Activated naive CD8-positive, alpha-beta T cell treated with anti-CD3 and anti-CD28 coated beads, Interleukin-2, amount 10 ng/mL, durations not matched to agents 7 days and 5 days (primary cell): ENCODE results near the gene WWOX. TPM values are rescaled to one million over a fixed set of nuclear protein-coding genes. Genes with fewer than 3 reads are reported as not detected.
A peak's percentile ranks its signal among the peaks of the same experiment; 100 is the strongest.

ENCODE experiments used
- ATAC-seq: fragments of 150-1000 bp; cut with Tn5 transposase; one replicate; pipeline ENCODE4 v1.10.0; 2021; ENCODE audit warnings: low read depth, moderate library complexity
- POLR2A ChIA-PET: fragments of 350-600 bp; sonication (Branson Sonifier 250); formaldehyde crosslinking; loops from one replicate; lab custom pipeline; 2021; ENCODE audit warnings: antibody characterized with exemption; lab: Charles Lee
- DNase-seq: peaks from one replicate; pipeline ENCODE4 v3.0.0; 2021
- H3K27ac Mint-ChIP-seq: one replicate; pipeline ENCODE4 v1.8.0; 2022; ENCODE audit warnings: mild to moderate bottlenecking, mixed read lengths
- H3K27me3 Mint-ChIP-seq: one replicate; pipeline ENCODE4 v1.8.0; 2022; ENCODE audit warnings: mild to moderate bottlenecking, moderate library complexity, mixed read lengths
- H3K36me3 Mint-ChIP-seq: one replicate; pipeline ENCODE4 v1.8.0; 2021; ENCODE audit warnings: mild to moderate bottlenecking, mixed read lengths
- H3K4me1 Mint-ChIP-seq: one replicate; pipeline ENCODE4 v1.8.0; 2021; ENCODE audit warnings: mixed read lengths
- H3K4me3 Mint-ChIP-seq: one replicate; pipeline ENCODE4 v1.8.0; 2022; ENCODE audit warnings: mild to moderate bottlenecking, moderate library complexity, mixed read lengths
- H3K9me3 Mint-ChIP-seq: one replicate; pipeline ENCODE4 v1.8.0; 2021; ENCODE audit warnings: mixed read lengths
- total RNA-seq, 2 experiments: library from RNA; stranded (reverse); gene quantifications; one replicate each; pipeline ENCODE4 v1.2.3, GENCODE V29; 2021

Gene WWOX
- total RNA-seq, 2 experiments from 2014 or later = 26.8 to 27.7 TPM

- no peak overlapping the region for H3K27ac Mint-ChIP-seq
- H3K9me3 Mint-ChIP-seq = peaks cover 4% of the 10 kb centered on the region
- ATAC-seq = no peak
- no peak for DNase-seq
- H3K27me3 Mint-ChIP-seq = no peaks in the 10 kb centered on the region
- no peaks in the 10 kb centered on the region for H3K4me1 Mint-ChIP-seq
- POLR2A ChIA-PET = no interaction called here
- no peak overlapping the region for H3K4me3 Mint-ChIP-seq
- no peaks in the 10 kb centered on the region for H3K36me3 Mint-ChIP-seq
Observed at GRCh38 chr16:78217276-78217675, 117.8 kb downstream of the WWOX start.

GRCh38 chr16:78218279-78218678 is 118.8 kb downstream of the WWOX start:
- ATAC-seq (no peak), DNase-seq (no peak)
- POLR2A ChIA-PET = no interaction called here
- Mint-ChIP-seq H3K4me1 (no peaks in the 10 kb centered on the region), H3K4me3 (no peak overlapping the region), H3K27ac (no peak overlapping the region), H3K36me3 (no peaks in the 10 kb centered on the region), H3K9me3 (peaks cover 4% of the 10 kb centered on the region), H3K27me3 (no peaks in the 10 kb centered on the region)

DNA sequence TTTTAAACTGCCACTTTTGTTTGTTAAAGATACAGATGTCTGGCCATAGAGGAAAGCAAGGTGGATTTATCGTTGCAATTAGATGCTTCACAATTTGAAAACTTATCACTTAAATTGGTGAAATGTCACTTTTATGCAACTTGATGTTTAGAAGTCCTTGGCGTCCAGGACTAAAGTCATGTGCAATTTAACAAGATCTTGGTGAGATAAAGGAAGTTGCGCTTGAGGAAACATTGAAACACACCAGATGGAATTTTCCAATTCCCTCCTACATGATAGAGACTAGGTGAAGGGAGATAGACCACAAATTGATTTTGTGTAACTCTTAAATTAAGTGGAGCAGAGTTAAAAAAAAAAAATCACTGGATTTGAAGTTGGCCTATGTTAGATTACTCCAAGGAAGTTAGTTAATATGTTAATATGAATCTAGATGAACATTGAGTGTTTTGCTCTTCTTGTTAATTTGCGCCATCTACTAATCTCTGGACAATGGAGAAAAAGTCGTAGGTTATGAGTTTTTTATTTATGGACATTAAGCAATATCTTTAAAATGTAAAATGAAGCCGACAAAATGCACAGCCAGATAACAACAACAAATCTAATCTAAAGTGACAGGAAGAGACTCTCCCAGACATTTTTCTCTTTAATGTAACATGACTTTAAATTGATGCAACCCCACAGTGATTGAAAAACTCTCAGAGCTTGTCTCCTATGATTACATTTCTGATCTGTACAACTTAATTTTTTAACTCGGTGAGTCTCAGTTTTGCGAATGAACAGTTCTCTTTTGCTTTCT is 119.6 kb downstream of the WWOX start:
- H3K27ac Mint-ChIP-seq = no peak overlapping the region
- no peak for DNase-seq
- no peaks in the 10 kb centered on the region for H3K36me3 Mint-ChIP-seq
- no peaks in the 10 kb centered on the region for H3K4me1 Mint-ChIP-seq
- no peak for ATAC-seq
- H3K9me3 Mint-ChIP-seq = peaks cover 4% of the 10 kb centered on the region
- no peaks in the 10 kb centered on the region for H3K27me3 Mint-ChIP-seq
- POLR2A ChIA-PET = no interaction called here
- H3K4me3 Mint-ChIP-seq = no peak overlapping the region

DNA sequence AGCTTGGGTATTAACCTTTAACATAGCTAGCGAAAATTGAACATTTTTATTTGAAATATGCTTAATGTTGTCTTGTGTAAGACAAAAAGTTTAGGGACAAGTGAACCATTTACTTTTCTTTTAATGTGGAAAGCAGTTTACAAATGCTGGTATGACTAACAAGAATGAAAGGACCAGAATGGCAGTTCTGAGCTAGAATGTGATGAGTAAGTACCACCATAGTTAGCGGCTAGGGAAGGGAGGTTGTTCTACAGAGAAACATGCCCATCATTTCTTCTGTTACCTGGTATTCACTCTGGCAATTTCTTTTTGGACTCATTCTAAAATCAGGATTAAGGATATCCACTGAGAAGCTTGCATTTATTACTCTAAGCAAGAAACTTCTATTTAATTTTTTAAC is 121.1 kb downstream of the WWOX start:
- Mint-ChIP-seq H3K4me1 (no peaks in the 10 kb centered on the region), H3K9me3 (no peaks in the 10 kb centered on the region), H3K36me3 (no peaks in the 10 kb centered on the region), H3K4me3 (no peak overlapping the region), H3K27me3 (no peaks in the 10 kb centered on the region), H3K27ac (no peak overlapping the region)
- DNase-seq = no peak
- ATAC-seq = no peak
- POLR2A ChIA-PET = no interaction called here

DNA sequence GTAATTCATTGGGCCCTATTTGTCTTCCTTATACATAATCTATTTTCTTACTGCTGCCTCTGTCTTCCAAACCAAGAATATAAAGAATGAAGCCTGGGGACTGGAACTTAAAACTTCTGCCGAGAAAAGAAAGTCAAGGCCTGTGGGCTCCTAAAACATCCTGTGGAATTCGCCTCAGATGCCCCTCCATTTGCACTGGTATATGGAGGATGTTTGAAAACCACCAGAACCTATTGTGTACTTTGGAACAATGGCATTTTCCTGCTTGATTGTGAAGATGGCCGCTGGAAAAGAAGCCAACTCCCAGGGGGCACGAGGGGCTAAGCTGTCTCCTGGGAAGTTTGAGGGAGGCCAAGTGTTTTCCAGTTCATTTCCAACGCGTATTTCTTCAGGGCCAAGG is 122.4 kb downstream of the WWOX start:
- POLR2A ChIA-PET = no interaction called here
- Mint-ChIP-seq H3K36me3 (no peaks in the 10 kb centered on the region), H3K27me3 (no peaks in the 10 kb centered on the region), H3K4me1 (no peaks in the 10 kb centered on the region), H3K9me3 (no peaks in the 10 kb centered on the region), H3K27ac (no peak overlapping the region), H3K4me3 (no peak overlapping the region)
- DNase-seq (no peak), ATAC-seq (no peak)

GRCh38 chr16:78224342-78224741 is 124.9 kb downstream of the WWOX start:
- no peak overlapping the region for H3K4me3 Mint-ChIP-seq
- no peaks in the 10 kb centered on the region for H3K36me3 Mint-ChIP-seq
- H3K27ac Mint-ChIP-seq = no peak overlapping the region
- no peaks in the 10 kb centered on the region for H3K27me3 Mint-ChIP-seq
- DNase-seq (no peak), ATAC-seq (no peak)
- POLR2A ChIA-PET = no interaction called here
- no peaks in the 10 kb centered on the region for H3K9me3 Mint-ChIP-seq
- no peaks in the 10 kb centered on the region for H3K4me1 Mint-ChIP-seq

DNA sequence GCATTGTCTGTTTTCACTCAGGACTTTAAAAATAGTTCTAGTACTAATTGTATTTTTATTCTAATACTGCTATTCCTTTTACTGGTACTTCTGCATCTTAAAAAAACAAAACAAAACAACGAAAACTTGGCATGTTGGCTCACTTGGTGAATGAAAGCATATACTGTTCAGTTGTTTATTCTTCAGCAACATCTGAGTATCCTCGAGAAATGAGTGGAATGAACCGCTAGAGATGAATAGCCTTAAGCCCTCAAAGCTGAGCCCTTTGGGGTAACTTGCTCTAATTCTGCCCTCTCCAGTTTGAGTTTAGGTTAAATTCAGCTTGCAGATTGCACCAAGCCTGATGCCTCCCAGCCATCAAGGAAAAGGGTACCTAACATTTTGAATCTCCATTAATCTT is 126.5 kb downstream of the WWOX start:
- DNase-seq (no peak), ATAC-seq (no peak)
- Mint-ChIP-seq H3K4me1 (no peaks in the 10 kb centered on the region), H3K27ac (no peak overlapping the region), H3K36me3 (no peaks in the 10 kb centered on the region), H3K9me3 (no peaks in the 10 kb centered on the region), H3K4me3 (no peak overlapping the region), H3K27me3 (no peaks in the 10 kb centered on the region)
- POLR2A ChIA-PET = no interaction called here

GRCh38 chr16:78227855-78228254 is 128.4 kb downstream of the WWOX start:
- Mint-ChIP-seq H3K4me1 (no peaks in the 10 kb centered on the region), H3K9me3 (no peaks in the 10 kb centered on the region), H3K36me3 (no peaks in the 10 kb centered on the region), H3K27ac (no peak overlapping the region), H3K27me3 (no peaks in the 10 kb centered on the region), H3K4me3 (no peak overlapping the region)
- POLR2A ChIA-PET = no interaction called here
- ATAC-seq = no peak
- no peak for DNase-seq

GRCh38 chr16:78228704-78229103 is 129.2 kb downstream of the WWOX start:
- no peaks in the 10 kb centered on the region for H3K27me3 Mint-ChIP-seq

DNA sequence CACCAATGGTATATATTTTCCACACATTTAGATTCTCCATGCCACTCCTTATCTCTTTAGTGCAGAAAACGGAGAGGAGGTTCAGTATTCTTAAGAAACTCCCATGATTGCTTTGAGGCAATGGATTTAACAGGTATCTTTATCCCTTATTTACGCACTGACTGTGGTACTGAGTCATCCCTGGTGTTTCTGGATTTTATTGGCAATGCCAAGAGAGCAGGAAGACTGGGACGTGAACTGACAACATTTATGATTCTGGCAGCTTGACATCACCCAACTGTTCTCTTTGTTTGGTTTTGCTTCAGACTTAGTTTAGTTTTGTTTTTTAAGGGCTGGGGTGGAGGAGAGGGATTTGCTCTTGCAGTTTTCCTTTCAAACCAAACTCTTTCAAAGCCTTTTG is 131.4 kb downstream of the WWOX start:
- Mint-ChIP-seq H3K4me1 (peaks cover 2% of the 10 kb centered on the region), H3K36me3 (no peaks in the 10 kb centered on the region), H3K4me3 (no peak overlapping the region), H3K27ac (no peak overlapping the region), H3K27me3 (no peaks in the 10 kb centered on the region), H3K9me3 (no peaks in the 10 kb centered on the region)
- DNase-seq = no peak
- no peak for ATAC-seq
- POLR2A ChIA-PET = no interaction called here

More at GRCh38 chr16:78228704-78229103, 129.2 kb downstream of the WWOX start:
- no peaks in the 10 kb centered on the region for H3K4me1 Mint-ChIP-seq
- POLR2A ChIA-PET = no interaction called here
- DNase-seq (no peak), ATAC-seq (no peak)
- no peaks in the 10 kb centered on the region for H3K9me3 Mint-ChIP-seq
- no peaks in the 10 kb centered on the region for H3K36me3 Mint-ChIP-seq
- no peak overlapping the region for H3K27ac Mint-ChIP-seq
- no peak overlapping the region for H3K4me3 Mint-ChIP-seq

GRCh38 chr16:78235168-78235800 is 135.8 kb downstream of the WWOX start:
- POLR2A ChIA-PET = no interaction called here
- ATAC-seq (peak; percentile 71), DNase-seq (peak; percentile 74)
- H3K36me3 Mint-ChIP-seq = no peaks in the 10 kb centered on the region
- H3K9me3 Mint-ChIP-seq = no peaks in the 10 kb centered on the region
- H3K27me3 Mint-ChIP-seq = no peaks in the 10 kb centered on the region
- H3K4me1 Mint-ChIP-seq = peaks cover 2% of the 10 kb centered on the region
- H3K27ac Mint-ChIP-seq = no peak overlapping the region
- no peak overlapping the region for H3K4me3 Mint-ChIP-seq

DNA sequence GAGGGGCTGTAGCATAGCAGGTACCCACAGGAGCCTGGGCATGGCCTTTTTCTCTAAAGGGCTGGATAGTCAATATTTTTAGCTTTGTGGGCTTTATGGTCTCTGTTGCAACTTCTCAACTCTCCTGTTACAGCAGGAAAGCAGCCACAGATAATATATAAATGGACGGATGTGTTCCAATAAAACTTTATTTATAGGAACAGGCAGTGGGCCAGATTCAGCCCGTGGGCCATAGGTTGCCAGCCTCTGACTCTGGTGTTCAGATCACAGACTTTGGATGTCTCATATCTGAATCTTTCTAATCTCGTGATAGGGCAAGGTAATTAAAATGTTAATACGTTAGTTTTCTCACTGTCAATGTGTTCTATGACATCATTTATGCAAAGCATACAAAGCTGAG is 136.4 kb downstream of the WWOX start:
- Mint-ChIP-seq H3K27ac (no peak overlapping the region), H3K27me3 (no peaks in the 10 kb centered on the region), H3K9me3 (no peaks in the 10 kb centered on the region), H3K4me3 (no peak overlapping the region), H3K36me3 (no peaks in the 10 kb centered on the region), H3K4me1 (peaks cover 2% of the 10 kb centered on the region)
- POLR2A ChIA-PET = no interaction called here
- DNase-seq = no peak
- ATAC-seq = no peak

DNA sequence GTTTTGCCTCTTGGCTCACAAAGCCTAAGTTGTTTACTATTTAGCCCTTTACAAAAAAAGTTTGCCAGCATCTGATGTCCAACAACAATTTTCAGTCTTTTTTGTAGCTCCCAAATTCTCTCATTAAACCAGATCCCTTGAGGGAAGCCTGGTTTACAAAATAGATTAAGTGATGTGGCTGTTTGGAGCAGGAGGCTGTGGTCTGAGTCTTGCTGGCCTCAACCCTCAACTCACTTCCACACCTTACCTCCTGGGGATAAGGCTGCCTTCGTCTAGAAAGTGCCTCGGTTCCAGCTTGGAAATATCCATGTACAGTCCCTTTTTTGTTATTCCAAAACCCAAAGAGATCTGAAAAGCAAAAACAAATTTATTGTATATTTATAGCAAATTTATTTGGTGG is 138.4 kb downstream of the WWOX start:
- no peaks in the 10 kb centered on the region for H3K27me3 Mint-ChIP-seq
- POLR2A ChIA-PET = no interaction called here
- no peak overlapping the region for H3K27ac Mint-ChIP-seq
- ATAC-seq = no peak
- H3K9me3 Mint-ChIP-seq = no peaks in the 10 kb centered on the region
- H3K36me3 Mint-ChIP-seq = no peaks in the 10 kb centered on the region
- no peak overlapping the region for H3K4me3 Mint-ChIP-seq
- no peak for DNase-seq
- H3K4me1 Mint-ChIP-seq = peaks cover 2% of the 10 kb centered on the region

DNA sequence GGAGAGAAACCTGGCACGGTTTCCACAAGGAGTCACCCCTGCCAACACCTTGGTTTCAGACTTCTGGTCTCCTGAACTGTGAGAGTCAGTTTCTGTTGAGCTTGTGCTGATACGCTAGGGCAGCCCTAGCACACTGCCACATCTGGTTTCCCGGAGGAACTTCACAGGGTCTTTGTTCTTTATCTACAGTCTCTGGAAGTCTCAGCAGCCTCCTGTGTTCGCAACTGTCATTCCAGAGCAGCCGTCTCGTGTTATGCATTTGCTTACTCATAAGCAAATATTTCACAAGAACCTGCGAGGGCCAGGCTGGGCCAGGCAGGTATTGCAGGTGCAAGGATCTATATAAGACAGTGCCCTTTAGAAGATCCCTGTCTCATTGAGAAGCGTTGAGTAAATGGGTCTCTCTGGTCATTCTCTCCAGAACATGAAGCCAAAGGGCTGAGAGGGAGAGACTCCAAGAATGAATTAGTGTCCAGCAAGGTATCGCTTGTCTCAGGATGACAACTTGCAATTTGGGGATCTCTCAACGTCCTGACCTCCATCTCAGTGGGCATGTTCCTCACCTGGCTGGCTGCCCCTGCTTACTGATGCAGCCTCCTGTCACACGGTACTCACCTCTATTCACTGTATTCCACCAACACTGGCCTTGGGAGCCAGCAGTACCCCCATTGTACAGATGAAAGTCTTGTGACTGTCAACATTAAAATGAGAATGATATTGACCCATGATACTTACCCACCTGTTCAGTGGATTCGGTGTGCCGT is 141.2 kb downstream of the WWOX start:
- ATAC-seq = no peak
- H3K27ac Mint-ChIP-seq = no peak overlapping the region
- H3K4me1 Mint-ChIP-seq = no peaks in the 10 kb centered on the region
- no peaks in the 10 kb centered on the region for H3K9me3 Mint-ChIP-seq
- POLR2A ChIA-PET = no interaction called here
- no peak for DNase-seq
- no peak overlapping the region for H3K4me3 Mint-ChIP-seq
- H3K36me3 Mint-ChIP-seq = no peaks in the 10 kb centered on the region
- no peaks in the 10 kb centered on the region for H3K27me3 Mint-ChIP-seq
